Measurements from ENCODE around the gene SPCS3. TPM values are rescaled to one million over a fixed set of nuclear protein-coding genes. Genes with fewer than 3 reads are reported as not detected.
"Not testable (repeated sequence)": the region's sequence is repeated elsewhere in the genome, so short reads cannot be mapped to it uniquely, and the experiment has no call there.

Gene SPCS3
- total RNA-seq, 2 experiments from 2014 or later: 154 to 169 TPM

DNA sequence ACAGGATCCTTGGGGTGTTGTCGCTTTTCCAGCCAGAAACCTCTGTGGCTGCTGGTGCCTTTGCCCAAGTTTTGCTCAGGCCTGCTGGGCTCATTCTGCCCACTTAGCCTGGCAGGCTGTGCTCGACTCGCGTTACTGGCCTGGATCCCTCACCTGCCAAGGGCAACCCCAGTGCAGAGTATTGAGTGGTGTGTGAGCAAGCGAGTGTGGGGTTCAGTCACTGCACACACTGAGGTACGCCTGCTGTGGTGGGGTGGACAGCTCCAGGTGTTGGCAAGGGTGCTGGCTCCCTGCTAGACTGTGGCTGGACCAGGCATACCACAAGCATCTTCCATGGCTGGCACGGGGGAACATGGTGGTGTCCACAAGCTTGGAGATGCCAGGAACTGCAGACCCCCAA is 22.6 kb downstream of the SPCS3 start:
- no peak overlapping the region for H3K4me3 Mint-ChIP-seq
- peaks cover 2% of the 10 kb centered on the region for H3K4me1 Mint-ChIP-seq
- no peak for ATAC-seq
- no peak for DNase-seq
- CTCF ChIA-PET: interaction anchor here (0.8 to 1.9 kb wide), 4 partner anchors 8 to 307 kb away, joined by 3 to 11 read pairs (median 4); no protein-coding TSS in a partner anchor
- H3K36me3 Mint-ChIP-seq: peaks cover 8% of the 10 kb centered on the region
- H3K27ac Mint-ChIP-seq: no peak overlapping the region
- no peaks in the 10 kb centered on the region for H3K27me3 Mint-ChIP-seq
- H3K9me3 Mint-ChIP-seq (ENCODE audit: low read depth): peaks cover 10% of the 10 kb centered on the region

DNA sequence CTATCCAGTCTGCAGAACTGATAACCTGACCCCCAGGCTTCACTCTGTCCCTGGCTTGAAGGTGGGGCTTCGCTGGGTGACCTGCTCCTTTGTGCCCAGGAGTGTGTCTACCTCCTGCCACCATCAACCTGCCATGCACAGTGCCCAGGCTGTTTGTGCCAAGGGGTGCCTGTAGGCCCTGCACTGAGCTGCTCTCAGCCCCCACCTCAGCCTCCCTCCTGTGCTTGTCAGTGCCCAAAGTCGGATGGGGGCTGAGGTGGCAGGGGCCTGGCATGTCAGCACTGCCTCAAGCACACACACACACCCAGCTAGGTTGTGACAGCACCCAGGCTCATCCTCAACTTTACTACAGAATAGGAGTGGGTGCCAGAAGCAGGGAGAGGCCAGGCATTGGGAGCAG is 23.5 kb downstream of the SPCS3 start:
- Mint-ChIP-seq H3K36me3 (peaks cover 8% of the 10 kb centered on the region), H3K4me1 (peaks cover 2% of the 10 kb centered on the region), H3K27ac (no peak overlapping the region), H3K27me3 (no peaks in the 10 kb centered on the region), H3K4me3 (no peak overlapping the region), H3K9me3 (ENCODE audit: low read depth) (peaks cover 10% of the 10 kb centered on the region)
- CTCF ChIA-PET: no interaction called here
- DNase-seq (no peak), ATAC-seq (no peak)

GRCh38 chr4:176345346-176345745 is 25.6 kb downstream of the SPCS3 start:
- H3K27ac Mint-ChIP-seq, CTCF ChIA-PET, H3K4me1 Mint-ChIP-seq, H3K4me3 Mint-ChIP-seq, DNase-seq, ATAC-seq, H3K36me3 Mint-ChIP-seq, H3K27me3 Mint-ChIP-seq: not testable (repeated sequence)
- H3K9me3 Mint-ChIP-seq (ENCODE audit: low read depth): peaks cover 10% of the 10 kb centered on the region

DNA sequence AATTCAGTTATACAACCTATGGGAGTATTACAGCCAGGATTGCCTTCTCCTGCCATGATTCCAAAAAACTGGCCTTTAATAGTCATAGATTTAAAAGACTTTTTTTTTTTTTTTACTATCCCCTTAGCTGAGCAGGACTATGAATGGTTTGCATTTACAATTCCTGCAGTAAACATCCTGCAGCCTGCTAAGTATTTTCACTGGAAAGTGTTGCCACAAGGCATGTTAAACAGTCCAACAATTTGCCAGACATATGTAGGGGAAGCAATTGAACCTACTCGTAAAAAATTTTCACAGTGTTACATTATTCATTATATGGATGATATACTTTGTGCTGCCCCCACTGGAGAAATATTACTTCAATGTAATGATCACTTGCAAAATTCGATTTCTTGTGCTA is 27.1 kb downstream of the SPCS3 start:
- ATAC-seq, DNase-seq, H3K27me3 Mint-ChIP-seq, CTCF ChIA-PET, H3K27ac Mint-ChIP-seq, H3K4me1 Mint-ChIP-seq, H3K36me3 Mint-ChIP-seq, H3K4me3 Mint-ChIP-seq: not testable (repeated sequence)
- H3K9me3 Mint-ChIP-seq (ENCODE audit: low read depth): peaks cover 10% of the 10 kb centered on the region

- H3K4me1 Mint-ChIP-seq: no peaks in the 10 kb centered on the region
- no peaks in the 10 kb centered on the region for H3K9me3 Mint-ChIP-seq (ENCODE audit: low read depth)
- H3K27me3 Mint-ChIP-seq: no peaks in the 10 kb centered on the region
- H3K36me3 Mint-ChIP-seq: peaks cover 2% of the 10 kb centered on the region
- CTCF ChIA-PET: interaction anchor here (0.6 to 1.3 kb wide), 2 partner anchors 9 to 332 kb away, joined by 3 to 4 read pairs; no protein-coding TSS in a partner anchor
- ATAC-seq (no peak), DNase-seq (no peak)
- no peak overlapping the region for H3K27ac Mint-ChIP-seq
- no peak overlapping the region for H3K4me3 Mint-ChIP-seq
Observed at GRCh38 chr4:176350671-176351070, 30.9 kb downstream of the SPCS3 start.

DNA sequence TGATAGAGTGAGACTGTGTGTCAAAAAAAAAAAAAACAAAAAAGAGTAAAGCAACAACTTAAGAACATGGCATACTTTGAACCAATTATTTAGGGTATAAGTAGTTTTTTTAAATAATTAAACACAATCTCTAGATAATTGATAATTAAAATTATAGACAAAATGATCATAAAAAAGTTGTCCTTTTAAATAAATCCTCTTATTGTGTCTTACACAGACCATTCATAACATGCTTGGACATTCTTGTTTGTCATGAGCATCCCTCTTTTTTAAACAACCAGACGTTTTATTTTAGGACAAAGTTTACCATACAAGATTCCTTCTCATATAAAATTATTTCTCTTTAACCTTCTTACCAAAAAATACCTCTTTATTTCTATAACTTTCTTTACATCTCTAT is 35.1 kb downstream of the SPCS3 start:
- DNase-seq: no peak
- CTCF ChIA-PET: interaction anchor here (0.8 kb wide), 1 partner anchor 14 kb away, joined by 4 read pairs; no protein-coding TSS in a partner anchor
- Mint-ChIP-seq H3K9me3 (ENCODE audit: low read depth) (no peaks in the 10 kb centered on the region), H3K4me1 (peaks cover 7% of the 10 kb centered on the region), H3K4me3 (no peak overlapping the region), H3K27me3 (no peaks in the 10 kb centered on the region), H3K36me3 (peaks cover 2% of the 10 kb centered on the region), H3K27ac (no peak overlapping the region)
- ATAC-seq: no peak

- peak; percentile 47 for ATAC-seq
- no peaks in the 10 kb centered on the region for H3K27me3 Mint-ChIP-seq
- H3K36me3 Mint-ChIP-seq: peaks cover 2% of the 10 kb centered on the region
- DNase-seq: no peak
- no peaks in the 10 kb centered on the region for H3K9me3 Mint-ChIP-seq (ENCODE audit: low read depth)
- H3K27ac Mint-ChIP-seq: no peak overlapping the region
- H3K4me1 Mint-ChIP-seq: peaks cover 7% of the 10 kb centered on the region
- CTCF ChIA-PET: no interaction called here
- no peak overlapping the region for H3K4me3 Mint-ChIP-seq
Observed at GRCh38 chr4:176357359-176358082, 37.8 kb downstream of the SPCS3 start.

DNA sequence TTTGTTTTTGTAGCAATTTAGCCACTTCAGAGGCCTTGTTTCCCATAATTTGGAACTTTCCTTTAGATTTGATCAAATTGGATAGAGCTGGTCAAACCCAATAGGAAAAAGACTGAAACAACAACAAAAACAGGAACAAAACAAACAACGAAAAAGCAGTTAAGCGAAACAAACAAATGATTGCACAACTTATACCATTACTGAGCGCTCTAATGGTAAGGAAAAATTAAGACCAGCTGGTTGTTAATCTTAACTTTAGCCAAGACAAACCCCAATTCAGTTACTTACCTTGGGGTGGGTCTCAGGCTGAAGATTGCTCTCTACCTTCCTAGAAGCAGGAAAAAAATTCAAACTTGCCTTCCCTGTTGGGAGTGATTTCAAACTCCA is 38.3 kb downstream of the SPCS3 start:
- no peaks in the 10 kb centered on the region for H3K9me3 Mint-ChIP-seq (ENCODE audit: low read depth)
- CTCF ChIA-PET: no interaction called here
- peaks cover 2% of the 10 kb centered on the region for H3K36me3 Mint-ChIP-seq
- no peak for ATAC-seq
- no peak for DNase-seq
- H3K27me3 Mint-ChIP-seq: no peaks in the 10 kb centered on the region
- H3K4me1 Mint-ChIP-seq: peaks cover 7% of the 10 kb centered on the region
- H3K27ac Mint-ChIP-seq: no peak overlapping the region
- H3K4me3 Mint-ChIP-seq: no peak overlapping the region

- Mint-ChIP-seq H3K36me3 (no peaks in the 10 kb centered on the region), H3K4me3 (no peak overlapping the region), H3K27me3 (no peaks in the 10 kb centered on the region), H3K9me3 (ENCODE audit: low read depth) (no peaks in the 10 kb centered on the region), H3K27ac (no peak overlapping the region), H3K4me1 (peaks cover 7% of the 10 kb centered on the region)
- CTCF ChIA-PET: no interaction called here
- ATAC-seq (no peak), DNase-seq (no peak)
Observed at GRCh38 chr4:176359590-176359989, 39.8 kb downstream of the SPCS3 start.

DNA sequence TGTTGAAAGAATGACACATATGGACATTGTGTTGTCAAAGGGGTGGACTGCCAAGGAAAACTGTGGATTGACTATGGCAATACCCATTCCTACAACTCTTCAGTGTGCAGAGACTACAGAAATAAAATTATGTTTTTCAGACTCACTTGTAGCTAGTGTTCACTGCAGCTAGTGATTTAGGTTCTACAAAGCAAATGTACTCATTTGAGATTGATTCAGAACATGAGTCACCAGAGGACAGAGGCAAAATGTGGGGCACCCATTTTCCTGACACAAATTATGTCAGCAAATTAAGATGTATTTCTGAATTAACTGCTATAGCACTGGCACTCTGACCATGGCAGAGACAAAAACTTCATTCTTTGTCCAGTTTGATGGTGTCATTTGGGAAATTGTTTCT is 40.7 kb downstream of the SPCS3 start:
- peaks cover 7% of the 10 kb centered on the region for H3K4me1 Mint-ChIP-seq
- ATAC-seq: no peak
- no peak overlapping the region for H3K27ac Mint-ChIP-seq
- no peak overlapping the region for H3K4me3 Mint-ChIP-seq
- DNase-seq: no peak
- no peaks in the 10 kb centered on the region for H3K9me3 Mint-ChIP-seq (ENCODE audit: low read depth)
- H3K36me3 Mint-ChIP-seq: no peaks in the 10 kb centered on the region
- H3K27me3 Mint-ChIP-seq: no peaks in the 10 kb centered on the region
- CTCF ChIA-PET: no interaction called here

DNA sequence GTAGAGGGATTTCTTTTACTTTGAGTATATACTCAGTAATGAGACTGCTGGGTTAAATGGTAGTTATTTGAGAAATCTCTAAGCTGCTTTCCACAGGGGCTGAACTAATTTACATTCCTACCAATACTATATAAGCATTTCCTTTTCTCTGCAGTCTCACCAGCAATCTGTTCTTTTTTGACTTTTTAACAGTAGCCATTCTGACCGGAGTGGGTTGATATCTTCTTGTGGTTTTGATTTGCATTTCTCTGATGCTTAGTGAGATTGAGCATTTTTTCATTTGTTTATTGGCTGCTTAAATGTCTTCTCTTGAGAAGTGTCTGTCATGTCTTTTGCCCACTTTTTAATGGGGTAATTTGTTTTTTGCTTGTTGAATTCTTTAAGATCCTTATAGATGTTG is 43.3 kb downstream of the SPCS3 start:
- H3K4me3 Mint-ChIP-seq: no peak overlapping the region
- CTCF ChIA-PET: no interaction called here
- H3K4me1 Mint-ChIP-seq: no peaks in the 10 kb centered on the region
- DNase-seq (no peak), ATAC-seq (no peak)
- H3K9me3 Mint-ChIP-seq (ENCODE audit: low read depth): no peaks in the 10 kb centered on the region
- H3K36me3 Mint-ChIP-seq: no peaks in the 10 kb centered on the region
- no peaks in the 10 kb centered on the region for H3K27me3 Mint-ChIP-seq
- no peak overlapping the region for H3K27ac Mint-ChIP-seq

DNA sequence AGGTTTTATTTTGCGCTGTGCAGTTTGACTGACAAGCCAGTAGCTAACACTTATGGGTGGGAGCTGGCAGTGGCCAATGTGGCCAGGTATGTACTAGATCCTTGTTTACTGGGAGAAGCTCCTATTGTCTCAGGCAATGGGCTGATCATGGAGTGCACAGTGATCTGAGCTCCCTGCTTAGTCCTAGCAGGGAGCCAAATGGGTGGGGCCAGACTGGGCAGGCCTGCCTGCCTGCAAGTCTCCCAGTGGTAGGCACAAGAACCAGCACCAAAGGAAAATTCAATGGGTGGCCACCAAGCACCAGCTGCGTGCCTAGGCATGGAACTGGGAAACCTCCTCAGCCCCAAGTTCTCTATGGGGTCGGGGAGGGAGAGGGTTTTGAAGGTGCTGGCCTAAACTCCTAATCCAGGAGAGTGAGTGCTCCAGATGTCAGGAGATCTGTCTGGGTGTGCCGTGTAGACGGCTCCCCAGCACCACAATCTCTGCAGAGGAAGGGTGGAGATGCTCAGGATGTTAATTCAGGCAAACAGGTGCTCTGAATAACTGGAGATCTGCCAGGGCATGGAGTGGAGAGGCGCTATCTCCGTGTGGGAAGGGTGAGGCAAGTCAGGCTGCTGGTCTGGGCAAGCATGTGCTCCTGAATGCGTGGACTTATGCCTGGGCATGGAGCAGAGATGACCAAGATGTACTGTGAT is 48.2 kb downstream of the SPCS3 start:
- no peak for ATAC-seq
- Mint-ChIP-seq H3K27me3 (no peaks in the 10 kb centered on the region), H3K36me3 (no peaks in the 10 kb centered on the region), H3K4me1 (no peaks in the 10 kb centered on the region), H3K9me3 (ENCODE audit: low read depth) (no peaks in the 10 kb centered on the region), H3K4me3 (no peak overlapping the region), H3K27ac (no peak overlapping the region)
- CTCF ChIA-PET: no interaction called here
- DNase-seq: no peak

DNA sequence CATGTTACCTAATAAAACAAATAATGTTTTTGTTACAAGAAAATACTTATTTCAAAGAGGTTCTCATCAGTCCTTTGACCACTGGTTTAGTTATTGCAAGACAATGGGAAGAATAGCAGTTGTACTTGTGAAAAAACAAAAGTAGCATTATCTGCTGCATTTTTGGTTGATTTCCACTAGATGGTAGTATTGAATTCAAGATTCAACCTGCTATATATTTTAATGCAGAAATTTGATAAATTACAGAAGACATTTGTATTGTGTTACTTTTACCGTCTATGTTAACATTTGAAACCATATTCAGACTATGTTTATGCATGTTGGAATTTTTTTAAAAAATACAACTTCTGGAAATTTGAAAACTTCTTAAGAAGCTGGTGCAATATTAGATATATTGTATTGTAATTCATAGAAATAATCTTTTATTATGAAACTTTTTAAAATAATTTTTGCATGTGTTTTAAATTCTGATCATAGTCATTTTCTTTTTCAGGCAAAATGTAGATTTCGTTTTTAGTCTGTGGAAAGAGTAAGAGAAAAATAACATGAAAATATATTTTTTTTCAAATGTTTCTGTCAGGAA is 56.4 kb downstream of the SPCS3 start:
- Mint-ChIP-seq H3K36me3 (no peaks in the 10 kb centered on the region), H3K4me1 (no peaks in the 10 kb centered on the region), H3K27me3 (peaks cover 20% of the 10 kb centered on the region), H3K9me3 (ENCODE audit: low read depth) (no peaks in the 10 kb centered on the region), H3K27ac (no peak overlapping the region), H3K4me3 (no peak overlapping the region)
- ATAC-seq (no peak), DNase-seq (no peak)
- CTCF ChIA-PET: interaction anchor here (0.9 kb wide), 1 partner anchor 671 kb away, joined by 7 read pairs; no protein-coding TSS in a partner anchor

GRCh38 chr4:176377780-176378179 is 58.0 kb downstream of the SPCS3 start:
- ATAC-seq: no peak
- Mint-ChIP-seq H3K36me3 (no peaks in the 10 kb centered on the region), H3K4me3 (no peak overlapping the region), H3K27me3 (peaks cover 20% of the 10 kb centered on the region), H3K9me3 (ENCODE audit: low read depth) (no peaks in the 10 kb centered on the region), H3K27ac (no peak overlapping the region), H3K4me1 (no peaks in the 10 kb centered on the region)
- CTCF ChIA-PET: interaction anchor here (1.3 to 2.9 kb wide), 3 partner anchors 22 to 680 kb away, joined by 3 to 18 read pairs (median 3); no protein-coding TSS in a partner anchor
- DNase-seq: no peak
